ENCODE measurements around the gene FEM1C.

GRCh38 chr5:115583474-115583873, 38.9 kb upstream of the FEM1C start:
- TF ChIP-seq EZH2phosphoT487 (IDR thresholded peaks at IDR 0.05; ENCODE audit: insufficient read depth, low read depth) = no peak
- no peak for TF ChIP-seq EZH2 (IDR thresholded peaks at IDR 0.05; ENCODE audit: insufficient read depth, poor library complexity, severe bottlenecking)

Measured in GM23248 (cell line).